Dedifferentiated amniotic fluid mesenchymal stem cell (primary cell): ENCODE measurements around the gene CRIP1.

Experiments
- DNase-seq: peaks from one replicate; pipeline ENCODE4 v3.0.0-alpha.2; 2016; ENCODE audit errors: extremely low spot score

The CRIP1 gene

DNA sequence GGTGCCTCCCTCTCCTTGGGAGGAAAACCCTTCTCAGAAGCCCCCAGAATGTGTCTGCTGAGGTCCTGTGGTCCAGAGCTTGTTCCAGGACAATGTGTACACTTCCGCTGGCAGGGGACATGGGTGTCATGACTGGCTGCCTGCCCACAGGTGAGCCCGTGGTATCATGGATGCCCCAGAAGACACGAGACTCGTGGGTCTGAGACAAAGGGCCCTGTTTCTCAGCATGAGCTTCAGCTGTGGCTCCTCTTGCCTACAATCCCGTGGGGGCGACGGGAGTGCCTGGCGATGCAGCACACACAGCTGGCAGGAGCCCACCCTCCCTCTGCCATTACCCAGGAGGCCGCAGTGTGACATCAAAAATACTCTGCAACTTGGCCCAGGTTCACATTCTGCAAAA, 46.7 kb downstream of the CRIP1 start:
- no peak for DNase-seq

DNA sequence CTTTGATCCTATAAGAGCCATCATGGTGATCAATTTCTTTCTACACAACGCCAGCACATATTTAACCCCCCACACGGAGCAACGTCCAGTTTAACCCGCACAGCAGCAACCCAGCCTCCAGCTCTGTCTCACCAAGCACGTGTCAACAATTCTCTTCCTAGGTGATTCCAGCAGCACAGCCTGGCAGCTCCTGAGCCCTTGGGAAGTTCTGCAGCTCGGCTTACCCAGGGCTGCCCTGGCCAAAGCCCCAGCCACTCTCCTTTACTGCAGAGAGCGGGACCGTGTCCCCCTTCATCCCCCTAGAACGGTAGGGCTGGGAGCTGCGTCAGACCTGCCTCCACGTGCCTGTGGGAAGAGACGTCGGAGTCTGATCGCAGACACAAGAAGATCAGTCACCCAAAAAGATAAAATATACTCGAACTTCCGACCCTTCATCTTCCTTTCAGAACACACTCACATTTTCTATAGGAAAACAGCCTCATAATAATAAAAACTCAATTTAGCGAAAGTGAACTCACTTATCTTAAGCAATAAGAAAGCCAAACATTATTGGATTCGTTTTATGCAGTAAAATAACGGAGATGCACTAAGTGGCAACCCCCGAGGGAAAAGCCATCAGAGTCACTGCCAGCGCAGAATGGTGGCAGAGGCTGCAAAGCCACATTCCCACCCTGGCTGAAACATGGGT, 47.3 kb downstream of the CRIP1 start:
- DNase-seq = no peak

GRCh38 chr14:105534586-105534985, 47.9 kb downstream of the CRIP1 start:
- DNase-seq = no peak

GRCh38 chr14:105536051-105536450, 49.4 kb downstream of the CRIP1 start:
- DNase-seq = no peak

DNA sequence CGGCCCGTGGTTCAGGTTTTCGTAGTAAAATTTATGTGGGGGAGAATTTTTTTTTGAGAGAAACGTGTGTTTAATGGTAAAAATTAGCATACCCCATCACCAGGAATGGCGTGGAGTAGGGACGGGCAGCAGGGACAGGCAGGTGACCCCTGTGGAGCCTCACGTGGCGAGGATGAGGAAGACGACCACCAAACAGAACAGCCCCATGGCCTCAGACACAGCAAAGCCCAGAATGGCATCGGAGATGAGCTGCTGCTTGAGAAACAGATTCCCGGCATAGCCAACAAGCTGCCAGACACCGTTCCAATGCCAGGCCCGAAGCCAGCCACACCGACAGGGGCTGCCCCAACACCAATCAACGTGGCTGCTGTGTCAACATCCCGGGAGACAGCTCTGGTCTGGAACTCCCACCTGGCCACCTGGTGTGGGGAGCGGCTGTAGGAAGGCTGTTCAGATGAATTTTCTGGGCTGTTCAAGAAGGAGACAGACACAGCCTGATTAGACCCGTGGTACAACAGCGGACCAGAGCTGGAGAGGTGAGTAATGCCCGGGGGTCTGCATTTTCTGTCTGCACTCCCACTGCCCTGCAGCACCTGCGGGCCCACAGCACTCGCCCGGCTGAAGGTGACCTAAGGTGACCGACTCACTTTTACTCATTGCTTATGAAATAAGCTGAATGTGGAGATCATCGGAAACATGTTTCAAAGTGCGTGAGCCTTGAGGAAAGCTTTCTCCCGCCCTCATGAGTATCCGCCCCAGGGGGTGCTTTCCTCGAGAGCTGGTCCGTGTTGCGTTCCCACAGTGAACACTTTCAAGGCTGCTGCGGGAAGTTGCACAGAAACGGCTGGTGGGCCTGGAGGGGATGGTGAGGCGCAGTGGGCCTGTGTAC, 50.2 kb downstream of the CRIP1 start:
- DNase-seq = no peak

- no peak for DNase-seq
Measured at GRCh38 chr14:105537580-105538474, 51.1 kb downstream of the CRIP1 start.
